ENCODE measurements around the gene PRKCH.

PRKCH gene

GRCh38 chr14:61491876-61492434 is 170.6 kb downstream of the PRKCH start:
- Histone ChIP-seq H3K79me2 (ENCODE audit: insufficient read depth, low read length) (no peaks in the 10 kb centered on the region), H3K9me2 (replicated peaks; ENCODE audit: low read depth, low read length) (no peaks in the 10 kb centered on the region), H3K36me3 (ENCODE audit: insufficient read depth, low read length) (peaks cover 95% of the 10 kb centered on the region; the same call in 1 of the 2 replicates), H3K9ac (ENCODE audit: low read depth, low read length, poor library complexity, severe bottlenecking) (no peak overlapping the region), H3K4me2 (ENCODE audit: low read depth, low read length, poor library complexity, severe bottlenecking) (no peak overlapping the region), H3K4me1 (ENCODE audit: insufficient read depth, low read length, poor library complexity, severe bottlenecking) (no peaks in the 10 kb centered on the region), H3K9me3 (ENCODE audit: insufficient read depth, low read depth, low read length) (no peaks in the 10 kb centered on the region), H2AFZ (ENCODE audit: low read length) (no peak overlapping the region), H3K27me3 (ENCODE audit: insufficient read depth, low read length, poor library complexity, severe bottlenecking) (no peaks in the 10 kb centered on the region), H3K4me3 (ENCODE audit: low read length, poor library complexity, severe bottlenecking) (no peak overlapping the region), H3F3A (ENCODE audit: low read depth) (no peaks in the 10 kb centered on the region), H4K20me1 (ENCODE audit: insufficient read depth, low read length, poor library complexity, severe bottlenecking) (no peaks in the 10 kb centered on the region)
- TF ChIP-seq EZH2phosphoT487 (IDR thresholded peaks at IDR 0.05; ENCODE audit: borderline replicate concordance) (no peak), CTCF (conservative IDR thresholded peaks at IDR 0.05; ENCODE audit: low read length) (no peak)

GRCh38 chr14:61492474-61492873 is 171.1 kb downstream of the PRKCH start:
- TF ChIP-seq CTCF (conservative IDR thresholded peaks at IDR 0.05; ENCODE audit: low read length) (peak; percentile 14; the same call in 1 of the 2 replicates), EZH2phosphoT487 (IDR thresholded peaks at IDR 0.05; ENCODE audit: borderline replicate concordance) (no peak)
- Histone ChIP-seq H3K4me3 (ENCODE audit: low read length, poor library complexity, severe bottlenecking) (no peak overlapping the region), H3K9me2 (replicated peaks; ENCODE audit: low read depth, low read length) (no peaks in the 10 kb centered on the region), H3K79me2 (ENCODE audit: insufficient read depth, low read length) (0 out of 2 replicates have a peak, but pooled peaks cover 3% of the 10 kb centered on the region), H3K4me2 (ENCODE audit: low read depth, low read length, poor library complexity, severe bottlenecking) (no peak overlapping the region), H4K20me1 (ENCODE audit: insufficient read depth, low read length, poor library complexity, severe bottlenecking) (no peaks in the 10 kb centered on the region), H3K9me3 (ENCODE audit: insufficient read depth, low read depth, low read length) (no peaks in the 10 kb centered on the region), H3K36me3 (ENCODE audit: insufficient read depth, low read length) (peaks cover 95% of the 10 kb centered on the region; the same call in 1 of the 2 replicates), H2AFZ (ENCODE audit: low read length) (no peak overlapping the region), H3K27me3 (ENCODE audit: insufficient read depth, low read length, poor library complexity, severe bottlenecking) (no peaks in the 10 kb centered on the region), H3K4me1 (ENCODE audit: insufficient read depth, low read length, poor library complexity, severe bottlenecking) (no peaks in the 10 kb centered on the region), H3K9ac (ENCODE audit: low read depth, low read length, poor library complexity, severe bottlenecking) (no peak overlapping the region), H3F3A (ENCODE audit: low read depth) (no peaks in the 10 kb centered on the region)

GRCh38 chr14:61493239-61493638 is 171.9 kb downstream of the PRKCH start:
- Histone ChIP-seq H3K9me3 (ENCODE audit: insufficient read depth, low read depth, low read length) (no peaks in the 10 kb centered on the region), H3K4me3 (ENCODE audit: low read length, poor library complexity, severe bottlenecking) (no peak overlapping the region), H3K36me3 (ENCODE audit: insufficient read depth, low read length) (peaks cover 96% of the 10 kb centered on the region; the same call in 1 of the 2 replicates), H4K20me1 (ENCODE audit: insufficient read depth, low read length, poor library complexity, severe bottlenecking) (no peaks in the 10 kb centered on the region), H3K4me2 (ENCODE audit: low read depth, low read length, poor library complexity, severe bottlenecking) (no peak overlapping the region), H3K9me2 (replicated peaks; ENCODE audit: low read depth, low read length) (no peaks in the 10 kb centered on the region), H3K79me2 (ENCODE audit: insufficient read depth, low read length) (0 out of 2 replicates have a peak, but pooled peaks cover 3% of the 10 kb centered on the region), H3K9ac (ENCODE audit: low read depth, low read length, poor library complexity, severe bottlenecking) (no peak overlapping the region), H3F3A (ENCODE audit: low read depth) (no peaks in the 10 kb centered on the region), H3K4me1 (ENCODE audit: insufficient read depth, low read length, poor library complexity, severe bottlenecking) (no peaks in the 10 kb centered on the region), H3K27me3 (ENCODE audit: insufficient read depth, low read length, poor library complexity, severe bottlenecking) (no peaks in the 10 kb centered on the region), H2AFZ (ENCODE audit: low read length) (no peak overlapping the region)
- no peak for TF ChIP-seq CTCF (conservative IDR thresholded peaks at IDR 0.05; ENCODE audit: low read length)
- TF ChIP-seq EZH2phosphoT487 (IDR thresholded peaks at IDR 0.05; ENCODE audit: borderline replicate concordance): no peak

Measured in Loucy (cell line).